AG08396 (cell line): ENCODE results near the gene TMPRSS9.
A peak's percentile ranks its signal among the peaks of the same experiment; 100 is the strongest.
"Not testable (repeated sequence)": the region's sequence is repeated elsewhere in the genome, so short reads cannot be mapped to it uniquely, and the experiment has no call there.

Experiments
- DNase-seq: peaks from one replicate; pipeline ENCODE4 v3.0.0; 2012; ENCODE audit warnings: low spot score, mixed read lengths

TMPRSS9 gene

DNA sequence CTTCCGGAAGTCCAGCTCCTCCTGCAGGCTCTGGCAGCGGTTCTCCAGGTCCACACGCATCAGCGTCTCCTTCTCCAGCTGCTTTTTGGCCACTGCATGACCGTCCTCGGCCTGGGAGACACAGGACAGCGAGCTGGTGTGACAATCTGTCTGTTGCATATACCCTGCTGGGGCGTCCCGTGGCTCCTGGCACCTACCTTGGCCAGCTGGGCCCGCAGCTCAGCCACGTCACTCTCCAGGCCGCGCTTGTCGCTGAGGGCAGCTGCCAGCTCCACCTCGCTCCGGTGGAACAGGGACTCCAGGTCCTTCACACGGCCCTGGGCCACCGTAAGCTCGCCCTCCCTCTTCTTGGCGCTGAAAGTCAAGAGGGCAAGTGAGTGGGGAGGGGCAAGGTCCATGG is 78.1 kb downstream of the TMPRSS9 start:
- DNase-seq: no peak

DNA sequence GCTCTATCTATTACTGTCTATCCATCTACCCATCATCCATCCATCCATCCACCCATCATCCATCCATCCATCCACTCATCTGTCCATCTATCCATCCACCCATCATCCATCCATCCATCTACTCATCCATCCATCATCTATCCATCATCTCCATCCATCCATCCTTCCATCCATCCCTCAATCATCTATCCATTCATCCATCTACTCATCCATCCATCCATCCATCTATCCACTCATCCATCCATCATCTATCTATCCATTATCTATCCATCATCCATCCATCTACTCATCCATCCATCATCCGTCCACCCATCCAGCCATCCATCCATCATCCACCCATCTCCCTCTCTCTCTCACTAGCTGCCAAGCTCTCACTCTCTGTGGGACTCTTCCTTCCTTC is 80.5 kb downstream of the TMPRSS9 start:
- DNase-seq: no peak

DNA sequence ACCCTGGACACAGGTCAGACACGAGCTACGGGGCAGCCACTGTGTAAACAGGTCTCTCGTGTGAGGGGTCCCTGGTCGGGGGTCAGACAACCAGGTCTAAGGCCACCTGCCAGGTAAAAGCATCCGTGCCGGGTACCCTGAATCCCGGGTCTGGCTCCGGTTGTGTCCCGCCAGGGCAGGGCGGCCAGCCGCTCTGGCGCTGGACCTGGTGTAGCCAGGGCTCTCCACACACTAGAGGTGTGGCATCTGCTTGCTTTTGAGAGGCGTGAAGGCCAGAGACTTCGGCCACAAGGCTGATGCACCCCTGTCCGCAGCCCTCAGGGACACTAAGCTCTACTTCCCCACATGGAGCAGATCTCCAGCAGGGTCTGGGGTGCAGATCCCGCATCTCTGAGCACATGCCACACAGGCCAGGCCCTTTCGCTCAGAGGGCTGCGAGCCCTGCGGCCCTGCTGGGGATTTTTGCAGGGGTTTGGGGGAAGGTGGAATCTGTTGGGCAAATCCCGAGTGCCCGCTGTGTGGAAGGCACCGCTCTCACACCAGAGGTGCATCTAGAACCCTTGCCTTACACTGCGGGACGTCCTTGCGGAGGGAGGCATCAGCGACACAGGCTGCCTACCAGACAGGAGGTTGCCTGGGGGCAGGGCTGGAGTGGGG is 81.2 kb downstream of the TMPRSS9 start:
- no peak for DNase-seq

DNA sequence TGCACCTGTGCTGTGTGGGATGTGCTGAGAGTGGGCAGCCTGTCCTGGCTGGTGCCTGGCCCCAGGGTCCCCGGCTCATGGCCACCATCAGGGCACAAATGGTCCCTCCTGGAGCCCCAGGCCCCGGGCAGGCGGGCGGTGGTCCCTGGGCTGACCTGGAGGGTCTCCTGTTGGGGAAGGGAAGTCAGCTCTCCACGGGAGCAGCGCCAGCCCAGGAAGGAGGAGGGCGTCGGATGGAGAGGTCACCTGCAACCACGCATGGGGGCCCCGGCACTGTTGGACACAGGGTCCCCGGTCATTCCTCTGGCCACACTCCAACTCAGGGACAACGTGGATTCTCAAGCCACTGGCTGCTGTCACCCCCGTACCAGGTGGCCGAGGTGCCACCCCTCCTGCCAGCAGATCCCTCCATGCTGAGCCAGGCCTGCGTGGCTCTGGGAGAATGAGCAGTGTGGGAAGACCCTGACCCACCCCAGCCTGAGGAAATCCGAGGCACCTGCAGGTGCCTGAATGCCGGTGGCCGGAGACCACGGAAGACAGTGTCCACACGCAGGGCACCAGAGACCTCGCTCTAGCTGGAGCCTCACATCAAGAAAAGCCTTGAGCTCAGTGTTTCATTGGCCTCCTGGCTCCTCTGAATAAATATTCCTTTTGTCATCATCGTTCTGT is 83.2 kb downstream of the TMPRSS9 start:
- no peak for DNase-seq

DNA sequence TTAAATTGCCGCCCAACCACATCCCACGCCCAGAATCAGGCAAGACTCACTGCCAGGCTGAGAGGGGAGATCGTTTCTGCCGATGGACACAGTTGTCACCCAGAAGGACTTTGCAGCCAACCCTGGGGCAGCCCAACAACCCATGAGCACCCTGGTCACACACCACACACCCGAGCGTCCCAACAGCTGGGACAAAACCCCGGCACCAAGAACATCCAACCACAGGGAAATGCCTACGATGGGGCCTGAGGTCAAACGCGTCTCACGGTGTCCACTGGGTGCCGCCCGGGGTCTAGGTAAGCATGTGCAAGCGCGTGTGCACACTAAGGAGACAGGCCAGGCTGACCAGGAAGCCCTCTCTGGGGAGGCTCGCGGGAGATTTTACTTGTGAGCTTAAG is 83.7 kb downstream of the TMPRSS9 start:
- no peak for DNase-seq

DNA sequence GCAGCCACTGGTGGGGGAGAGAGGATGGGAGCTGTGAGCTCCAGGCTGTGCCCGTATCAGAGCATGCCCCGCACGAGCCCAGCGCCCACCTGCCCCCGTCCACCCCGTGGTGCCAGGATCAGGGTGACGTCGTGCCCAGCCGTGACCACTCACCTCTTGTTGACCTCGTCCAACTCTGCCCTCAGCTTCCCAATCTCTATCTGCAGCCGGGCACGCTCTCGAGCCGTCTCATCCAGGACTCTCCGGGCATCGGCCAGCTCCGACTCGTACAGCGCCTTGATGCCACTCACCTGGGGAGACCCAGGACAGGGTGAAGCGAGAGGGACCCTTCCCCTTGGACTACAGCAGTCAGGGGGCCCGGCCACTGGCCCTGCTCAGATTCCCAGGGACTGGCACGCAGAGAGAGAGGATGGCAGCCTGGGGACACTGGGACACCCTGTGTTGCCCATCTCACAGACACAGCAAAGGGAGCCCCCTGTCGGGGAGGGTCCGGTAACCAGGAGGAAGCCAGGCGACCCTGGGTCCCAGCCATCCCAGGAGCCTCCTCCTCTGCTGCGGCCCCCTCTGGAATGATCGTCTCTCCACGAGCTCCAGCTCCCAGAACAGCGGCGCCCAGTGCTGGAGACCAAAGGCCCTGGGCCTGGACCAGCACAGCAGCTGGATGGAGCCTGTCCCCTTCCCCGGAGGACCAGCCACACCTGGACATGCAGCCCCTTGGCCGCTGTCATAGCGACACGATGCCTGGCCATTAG is 84.4 kb downstream of the TMPRSS9 start:
- DNase-seq: no peak

- DNase-seq: no peak
Measured at GRCh38 chr19:2446381-2446780, 86.3 kb downstream of the TMPRSS9 start.

DNA sequence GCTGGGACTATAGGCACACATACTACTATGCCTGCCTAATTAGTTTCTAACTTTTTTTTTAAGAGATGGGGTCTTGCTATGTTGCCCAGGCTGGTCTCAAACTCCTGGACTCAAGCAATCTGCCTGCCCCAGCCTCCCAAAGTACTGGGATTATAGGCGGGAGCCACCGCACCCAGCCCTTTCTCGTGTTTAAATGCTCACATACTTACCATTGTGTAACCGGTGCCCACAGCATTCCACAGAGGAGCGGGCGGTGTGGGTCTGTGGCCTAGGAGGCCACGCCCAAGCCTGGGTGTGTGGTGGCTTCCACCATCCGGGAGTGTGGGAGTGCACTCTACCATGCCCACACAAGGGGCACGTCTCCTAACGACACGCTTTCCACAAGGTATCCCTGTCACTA is 89.0 kb downstream of the TMPRSS9 start:
- no peak for DNase-seq

DNA sequence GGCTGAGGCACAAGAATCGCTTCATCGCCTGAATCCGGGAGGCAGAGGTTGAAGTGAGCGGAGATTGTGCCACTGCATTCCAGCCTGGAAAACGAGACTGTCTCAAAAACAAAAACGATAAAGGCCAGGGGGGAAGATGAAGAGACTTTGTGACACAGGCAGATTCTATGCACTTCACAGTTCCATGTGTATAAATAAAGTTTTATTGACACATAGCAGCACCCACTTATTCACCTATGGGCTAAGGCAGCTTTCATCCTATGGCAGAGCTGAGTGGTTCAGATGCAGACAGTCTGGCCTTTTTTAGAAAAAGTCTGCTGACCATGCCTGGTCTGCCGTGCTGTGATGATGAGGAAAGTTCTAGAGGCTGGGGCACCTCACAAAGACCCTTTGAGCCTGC is 91.1 kb downstream of the TMPRSS9 start:
- DNase-seq: no peak

DNA sequence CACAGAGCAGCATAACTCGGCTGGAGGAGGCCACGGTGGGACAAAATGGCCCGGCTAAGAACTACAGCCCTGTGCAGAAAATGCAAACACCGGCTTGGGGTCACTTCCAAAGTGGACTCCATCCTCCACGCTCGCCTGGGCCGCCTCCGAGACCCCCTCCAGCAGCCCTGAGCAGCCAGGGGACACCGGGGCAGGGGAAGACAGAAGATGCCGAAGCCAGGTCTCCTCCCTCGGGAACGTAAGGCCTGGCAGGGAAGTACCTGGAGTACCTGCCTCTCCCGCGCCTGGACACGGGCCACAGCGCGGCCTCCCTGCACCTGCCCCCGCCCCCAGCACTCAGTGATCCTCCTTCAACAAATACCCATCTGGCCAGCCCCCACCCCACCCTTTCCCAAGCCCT is 91.7 kb downstream of the TMPRSS9 start:
- DNase-seq: no peak

- no peak for DNase-seq
Measured at GRCh38 chr19:2453431-2454025, 93.5 kb downstream of the TMPRSS9 start.

DNA sequence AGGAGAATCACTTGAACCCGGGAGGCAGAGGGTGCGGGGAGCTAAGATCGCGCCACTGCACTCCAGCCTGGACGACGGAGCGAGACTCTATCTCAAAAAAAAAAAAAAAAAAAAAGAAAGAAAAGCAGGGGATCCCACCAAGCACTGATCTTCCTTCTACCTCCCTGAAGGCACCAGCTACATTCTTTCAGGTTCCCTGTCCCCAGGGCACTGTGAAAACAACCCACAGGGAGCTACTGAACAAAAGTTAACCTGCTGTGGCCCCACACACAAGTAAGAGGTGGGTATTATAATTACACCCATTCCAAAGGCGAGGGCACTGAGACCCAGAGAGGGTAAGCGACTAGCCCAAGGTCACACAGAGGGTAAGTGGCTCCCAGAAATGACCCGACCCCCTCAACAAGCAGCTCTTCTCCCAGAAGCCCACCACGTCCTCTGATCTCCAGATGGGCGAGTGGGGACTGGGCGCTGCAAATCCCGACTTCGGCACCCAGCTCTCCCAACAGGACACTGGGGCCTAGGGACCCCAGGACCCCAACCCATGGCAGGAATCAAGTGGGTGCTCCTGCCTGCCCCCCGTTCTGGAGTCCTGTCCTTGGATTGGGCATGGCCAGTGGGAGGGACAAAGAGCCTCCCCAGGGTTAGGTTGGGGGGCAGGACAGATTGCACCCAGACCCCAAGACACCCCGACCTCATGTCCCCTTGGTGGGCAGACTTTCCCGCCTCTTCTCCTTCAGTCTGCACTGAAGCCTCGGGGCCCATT is 94.3 kb downstream of the TMPRSS9 start:
- no peak for DNase-seq

DNA sequence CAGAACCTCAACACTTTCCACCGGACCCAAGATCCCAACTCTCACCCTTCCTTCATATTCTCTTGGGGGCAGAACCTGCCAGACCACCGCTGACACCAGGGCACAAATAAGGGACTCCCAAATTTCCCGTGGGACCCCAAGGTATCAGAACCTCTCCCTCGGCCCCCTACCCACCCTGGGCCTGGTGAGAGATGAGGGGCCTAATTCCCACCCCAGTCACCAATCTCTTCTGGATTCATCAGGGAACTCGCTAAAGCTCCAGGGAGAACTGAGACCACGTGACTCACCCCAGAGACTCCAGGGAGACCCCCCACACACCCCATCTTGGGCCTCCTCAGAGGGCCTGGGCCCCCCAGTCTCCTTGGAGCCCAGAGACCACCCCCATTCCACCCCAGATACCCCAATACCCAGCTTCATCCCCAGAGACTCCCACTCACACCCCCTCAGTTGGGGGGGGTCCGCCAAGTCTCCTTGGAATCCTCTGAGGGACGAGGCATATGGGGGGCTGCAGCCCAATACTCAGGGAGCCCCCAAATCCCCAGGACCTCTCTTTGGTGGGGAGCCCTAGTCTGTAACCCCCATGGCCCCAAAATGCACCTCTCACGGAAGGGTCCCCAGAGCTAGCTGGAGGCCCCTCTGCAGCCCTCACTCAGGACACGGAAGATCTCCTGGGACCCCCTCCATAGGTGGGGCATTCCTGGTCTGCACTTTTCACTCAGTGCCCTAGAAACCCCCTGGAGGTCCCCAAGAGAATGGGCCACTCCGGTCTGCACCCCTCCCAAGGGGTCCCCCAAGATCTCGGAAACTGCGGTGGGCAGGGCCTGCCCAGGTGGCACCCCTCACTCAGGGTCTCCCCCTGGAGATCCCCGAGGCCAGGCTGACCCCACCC is 95.1 kb downstream of the TMPRSS9 start:
- DNase-seq: no peak

GRCh38 chr19:2455851-2456570 is 95.9 kb downstream of the TMPRSS9 start:
- peak; percentile 81 for DNase-seq

DNA sequence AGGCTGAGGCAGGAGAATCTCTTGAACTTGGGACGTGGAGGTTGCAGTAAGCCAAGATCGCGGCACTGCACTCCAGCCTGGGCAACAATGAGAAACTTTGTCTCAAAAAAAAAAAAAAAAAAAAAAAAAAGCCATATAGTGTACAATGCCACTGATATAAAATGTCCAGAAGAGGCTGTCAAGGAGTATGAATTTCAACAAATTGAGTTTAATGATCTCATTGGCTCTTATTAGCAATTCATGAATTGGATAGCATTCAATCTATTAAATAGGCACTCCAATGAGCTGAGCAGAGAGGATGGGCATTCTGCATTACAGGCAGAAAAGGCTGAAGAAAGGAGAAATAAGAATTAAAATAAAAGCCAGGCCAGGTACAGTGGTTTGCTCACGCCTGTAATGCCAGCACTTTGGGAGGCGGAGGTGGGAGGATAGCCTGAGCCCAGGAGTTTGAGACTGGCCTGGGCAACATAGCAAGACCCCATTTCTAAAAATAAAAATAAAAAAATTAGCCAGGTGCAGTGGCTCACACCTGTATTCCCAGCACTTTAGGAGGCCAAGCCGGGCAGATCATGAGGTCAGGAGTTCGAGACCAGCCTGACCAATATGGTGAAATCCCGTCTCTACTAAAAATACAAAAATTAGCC is 97.5 kb downstream of the TMPRSS9 start:
- no peak for DNase-seq

DNA sequence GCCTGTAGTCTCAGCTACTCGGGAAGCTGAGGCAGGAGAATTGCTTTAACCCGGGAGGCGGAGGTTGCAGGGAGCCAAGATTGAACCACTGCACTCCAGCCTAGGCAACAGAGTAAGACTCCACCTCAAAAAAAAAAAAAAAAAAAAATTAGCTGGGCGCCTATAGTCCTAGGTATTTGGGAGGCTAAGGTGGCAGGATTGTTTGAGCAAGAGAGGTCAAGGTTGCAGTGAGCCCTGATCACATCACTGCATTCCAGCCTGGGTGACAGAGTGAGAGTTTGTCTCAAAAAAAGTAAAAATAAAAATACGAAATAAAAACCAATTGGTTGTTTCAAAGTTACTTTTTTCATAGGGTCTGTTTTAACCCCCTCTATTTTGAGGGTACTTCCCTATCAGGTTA is 98.0 kb downstream of the TMPRSS9 start:
- DNase-seq: no peak

- DNase-seq: not testable (repeated sequence)
Measured at GRCh38 chr19:2458776-2459175, 98.7 kb downstream of the TMPRSS9 start.

DNA sequence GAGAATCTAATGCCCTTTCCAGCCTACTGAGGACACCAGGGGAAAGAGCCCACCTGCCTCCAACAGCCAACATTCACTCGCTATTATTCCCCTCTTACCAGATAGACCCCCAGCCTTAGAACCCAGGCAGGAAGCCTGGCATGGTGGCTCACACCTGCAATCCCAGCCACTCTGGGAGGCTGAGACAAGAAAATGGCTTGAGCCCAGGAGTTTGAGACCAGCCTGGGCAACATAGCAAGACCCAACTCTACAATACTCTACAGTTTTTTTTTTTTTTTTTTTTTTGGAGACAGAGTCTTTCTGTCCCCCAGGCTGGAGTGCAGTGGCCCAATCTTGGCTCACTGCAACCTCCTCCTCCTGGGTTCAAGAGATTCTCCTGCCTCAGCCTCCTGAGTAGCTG is 100.2 kb downstream of the TMPRSS9 start:
- DNase-seq: no peak

DNA sequence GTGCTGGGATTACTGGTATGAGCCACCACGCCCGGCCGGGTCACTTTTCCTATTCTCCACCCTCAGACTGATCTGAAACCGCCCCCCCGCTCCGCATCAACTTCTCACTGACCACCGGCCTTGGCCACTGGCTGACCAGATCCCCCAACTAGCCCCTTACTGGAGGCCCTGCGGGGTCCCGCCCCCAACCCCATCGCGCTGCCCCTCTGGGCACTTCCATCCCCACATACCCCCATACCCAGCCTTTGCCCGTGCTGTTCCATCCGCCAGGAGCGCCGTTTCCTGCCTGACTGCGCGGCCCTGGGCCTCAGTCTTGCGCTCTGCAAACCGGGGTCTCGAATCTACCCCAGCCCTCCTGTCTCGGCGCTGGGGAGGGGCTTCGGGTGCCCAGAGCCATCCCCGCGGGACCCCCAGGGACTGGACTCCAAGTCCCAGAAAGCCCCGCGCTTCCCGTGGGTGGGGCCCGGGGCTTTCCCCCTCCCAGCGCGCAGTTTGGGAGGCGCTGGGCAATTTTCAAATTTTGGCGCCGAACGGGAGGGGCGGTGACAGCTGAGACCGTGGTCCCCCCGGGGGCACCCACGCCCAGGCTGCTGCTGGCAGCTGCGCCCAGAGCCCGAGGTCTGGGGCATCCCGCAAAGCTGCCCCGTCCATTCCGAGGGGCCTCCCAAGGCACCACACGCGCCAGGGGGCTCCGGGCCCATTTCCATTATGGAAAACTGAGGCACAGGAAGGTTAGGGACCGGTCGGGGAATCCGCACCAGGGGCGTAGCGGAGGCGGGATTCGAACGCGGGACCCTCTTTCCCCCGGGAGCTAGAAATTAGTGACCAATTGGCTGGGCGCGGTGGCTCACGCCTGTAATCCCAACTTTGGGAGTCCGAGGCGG is 101.9 kb downstream of the TMPRSS9 start:
- DNase-seq: peak; percentile 84
